IMR-90 (cell line): ENCODE data around the gene PSD2. TPM values are rescaled to one million over a fixed set of nuclear protein-coding genes. Genes with fewer than 3 reads are reported as not detected.

Source experiments
- ATAC-seq: fragments of 200-7000 bp; cut with Tn5 transposase; 2 replicates; pipeline ENCODE4 v1.9.1; 2020; ENCODE audit warnings: low read depth, mild to moderate bottlenecking, moderate library complexity
- BruUV-seq: library from RNA; stranded (reverse); fragments of 400-500 nt; replicated peaks from 2 replicates; lab custom pipeline; 2021; lab: Mats Ljungman, UMichigan
- CTCF ChIA-PET: fragments of 300-600 bp; formaldehyde crosslinking; extraction: SDS; loops from one replicate; lab custom pipeline; 2021; ENCODE audit warnings: antibody characterized with exemption; lab: Yijun Ruan, JAX
- POLR2A ChIA-PET: fragments of 300-600 bp; sonication (Branson Sonifier 250); formaldehyde crosslinking; loops from one replicate; lab custom pipeline; 2022; ENCODE audit warnings: antibody characterized with exemption; ENCODE audit not compliant: unreplicated experiment; lab: Charles Lee
- DNase-seq: peaks from one replicate; pipeline ENCODE4 v3.0.0; 2013
- H2AFZ ChIP-seq: replicated peaks from 2 replicates; pipeline ENCODE3; 2013; ENCODE audit warnings: low read length, mild to moderate bottlenecking; ENCODE audit not compliant: poor library complexity
- H2AK5ac ChIP-seq: 2 replicates; pipeline ENCODE4 v1.6.1; 2013; ENCODE audit warnings: low read depth, low read length, inconsistent platforms
- H2AK9ac ChIP-seq: replicated peaks from 2 replicates; pipeline ENCODE3; 2013; ENCODE audit warnings: mild to moderate bottlenecking, low read depth, low read length, moderate library complexity; ENCODE audit not compliant: poor library complexity
- H2BK120ac ChIP-seq: 2 replicates; pipeline ENCODE4 v1.6.1; 2013; ENCODE audit warnings: low read depth, low read length, inconsistent platforms
- H2BK15ac ChIP-seq: 3 replicates; pipeline ENCODE4 v1.6.1; 2013; ENCODE audit warnings: low read depth, low read length, inconsistent platforms
- H2BK20ac ChIP-seq: 2 replicates; pipeline ENCODE4 v1.6.1; 2013; ENCODE audit warnings: low read depth, mild to moderate bottlenecking, inconsistent platforms, low read length, moderate library complexity
- H2BK5ac ChIP-seq: 2 replicates; pipeline ENCODE4 v1.6.1; 2013; ENCODE audit warnings: mild to moderate bottlenecking, low read depth, low read length, inconsistent platforms; ENCODE audit not compliant: poor library complexity, severe bottlenecking
- H3K14ac ChIP-seq: replicated peaks from 2 replicates; pipeline ENCODE4 v1.6.1; 2013; ENCODE audit warnings: low read depth, low read length, inconsistent platforms
- H3K18ac ChIP-seq: 2 replicates; pipeline ENCODE4 v1.6.1; 2013; ENCODE audit warnings: low read depth, low read length, control low read depth
- H3K23ac ChIP-seq: 2 replicates; pipeline ENCODE4 v1.6.1; 2013; ENCODE audit warnings: low read depth, low read length, inconsistent platforms
- H3K27ac ChIP-seq: 2 replicates; pipeline ENCODE4 v1.5.1; 2013; ENCODE audit warnings: mild to moderate bottlenecking, control low read depth, low read length; ENCODE audit not compliant: insufficient read depth
- H3K27me3 ChIP-seq: 2 replicates; pipeline ENCODE4 v1.6.1; 2013; ENCODE audit warnings: low read length; ENCODE audit not compliant: control insufficient read depth, insufficient read depth
- H3K36me3 ChIP-seq: 2 replicates; pipeline ENCODE4 v1.6.1; 2013; ENCODE audit warnings: low read length, mixed read lengths; ENCODE audit not compliant: control insufficient read depth, insufficient read depth
- H3K4ac ChIP-seq: 2 replicates; pipeline ENCODE4 v1.6.1; 2013; ENCODE audit warnings: low read depth, low read length, inconsistent platforms
- H3K4me1 ChIP-seq: 2 replicates; pipeline ENCODE4 v1.6.1; 2013; ENCODE audit warnings: low read length, mixed read lengths; ENCODE audit not compliant: control insufficient read depth, insufficient read depth
- H3K4me2 ChIP-seq: 2 replicates; pipeline ENCODE4 v1.6.1; 2013; ENCODE audit warnings: low read depth, mild to moderate bottlenecking, control low read depth, low read length, moderate library complexity
- H3K4me3 ChIP-seq: 2 replicates; pipeline ENCODE4 v1.5.1; 2013; ENCODE audit warnings: low read depth, mild to moderate bottlenecking, control low read depth, low read length, moderate library complexity; ENCODE audit not compliant: insufficient read depth
- H3K56ac ChIP-seq: 2 replicates; pipeline ENCODE4 v1.6.1; 2013; ENCODE audit warnings: low read length, inconsistent platforms; ENCODE audit not compliant: insufficient read depth; ENCODE audit errors: extremely low read depth
- H3K79me1 ChIP-seq, 2 experiments: 2 replicates each; pipeline ENCODE4 v1.6.1; 2013; ENCODE audit warnings: low read length in 2 of 2, inconsistent platforms in 1 of 2, low read depth in 1 of 2
- H3K9ac ChIP-seq: 2 replicates; pipeline ENCODE4 v1.6.1; 2013; ENCODE audit warnings: low read depth, low read length, control low read depth
- H3K9me1 ChIP-seq: 2 replicates; pipeline ENCODE4 v1.6.1; 2013; ENCODE audit warnings: low read length, inconsistent platforms; ENCODE audit not compliant: insufficient read depth
- H3K9me3 ChIP-seq: 2 replicates; pipeline ENCODE4 v1.6.1; 2013; ENCODE audit warnings: low read length; ENCODE audit not compliant: control insufficient read depth, insufficient read depth
- H4K20me1 ChIP-seq: 2 replicates; pipeline ENCODE4 v1.6.1; 2013; ENCODE audit warnings: low read length, inconsistent platforms; ENCODE audit not compliant: insufficient read depth
- H4K5ac ChIP-seq: 2 replicates; pipeline ENCODE4 v1.6.1; 2013; ENCODE audit warnings: mild to moderate bottlenecking, low read depth, low read length, control low read depth
- H4K8ac ChIP-seq, 2 experiments: 2 replicates each; pipeline ENCODE4 v1.6.1; 2013; ENCODE audit warnings: low read depth in 2 of 2, low read length in 2 of 2, control low read depth in 1 of 2, inconsistent platforms in 1 of 2
- H4K91ac ChIP-seq: 2 replicates; pipeline ENCODE4 v1.6.1; 2013; ENCODE audit warnings: low read depth, low read length, inconsistent platforms; ENCODE audit not compliant: insufficient read depth
- BHLHE40 ChIP-seq: fragments of 150-350 bp; IDR thresholded peaks from 2 replicates; pipeline ENCODE4 v1.6.1; 2016; ENCODE audit warnings: mild to moderate bottlenecking, low read depth, low read length
- CEBPB ChIP-seq: IDR thresholded peaks from 2 replicates; pipeline ENCODE4 v1.6.1; 2012; ENCODE audit warnings: low read depth, low read length, improper control_type of control experiment
- CHD1 ChIP-seq: IDR thresholded peaks from 2 replicates; pipeline ENCODE4 v1.6.1; 2012; ENCODE audit warnings: low read depth, low read length, improper control_type of control experiment
- FOS ChIP-seq: fragments of 150-350 bp; IDR thresholded peaks from 2 replicates; pipeline ENCODE4 v1.6.1; 2016; ENCODE audit warnings: low read depth, low read length
- MAZ ChIP-seq: IDR thresholded peaks from 2 replicates; pipeline ENCODE4 v1.6.1; 2012; ENCODE audit warnings: low read depth, mild to moderate bottlenecking, low read length, improper control_type of control experiment, moderate library complexity, borderline replicate concordance
- MXI1 ChIP-seq: IDR thresholded peaks from 2 replicates; pipeline ENCODE4 v1.6.1; 2012; ENCODE audit warnings: low read depth, mild to moderate bottlenecking, low read length, moderate library complexity, borderline replicate concordance
- NFE2L2 ChIP-seq: fragments of 150-350 bp; IDR thresholded peaks from 2 replicates; pipeline ENCODE4 v1.6.1; 2016; ENCODE audit warnings: low read depth, mild to moderate bottlenecking, low read length
- POLR2A ChIP-seq: IDR thresholded peaks from 2 replicates; pipeline ENCODE4 v1.6.1; 2012; ENCODE audit warnings: mild to moderate bottlenecking, low read depth, low read length
- RAD21 ChIP-seq: IDR thresholded peaks from 2 replicates; pipeline ENCODE4 v1.6.1; 2012; ENCODE audit warnings: low read length, improper control_type of control experiment
- RCOR1 ChIP-seq: IDR thresholded peaks from 2 replicates; pipeline ENCODE4 v1.6.1; 2012; ENCODE audit warnings: mild to moderate bottlenecking, low read length, improper control_type of control experiment; ENCODE audit not compliant: insufficient replicate concordance
- RFX5 ChIP-seq: IDR thresholded peaks from 2 replicates; pipeline ENCODE4 v1.8.0; 2012; ENCODE audit warnings: low read depth, mild to moderate bottlenecking, low read length, moderate library complexity
- SMC3 ChIP-seq: fragments of 150-350 bp; IDR thresholded peaks from 2 replicates; pipeline ENCODE4 v1.6.1; 2016; ENCODE audit warnings: low read depth, mild to moderate bottlenecking, antibody characterized with exemption, low read length, moderate library complexity
- WGBS, 2 experiments: methylation state at CpG; one replicate each; pipeline versions ENCODE4 v1.1.5 to v1.1.7; 2013; ENCODE audit warnings: missing lambda C conversion rate in 2 of 2; ENCODE audit not compliant: insufficient read length in 1 of 2; ENCODE audit errors: extremely low coverage in 2 of 2; 5-methylcytosine and 5-hydroxymethylcytosine counted together
- dilution Hi-C: fragments of 300-500 bp; cut with HindIII; formaldehyde crosslinking; loops from one replicate; pipeline ENCODE4 v1.14.3; 2018; ENCODE audit warnings: low sequenced_read_pairs; ENCODE audit not compliant: unreplicated experiment
- in situ Hi-C: fragments of 300-500 bp; cut with MboI; formaldehyde crosslinking; loops from 3 replicates; pipeline ENCODE4 v1.14.3; 2019; ENCODE audit warnings: low sequenced_read_pairs, inconsistent platforms, mixed read lengths
- intact Hi-C: fragments of 100-400 bp; cut with micrococcal nuclease; formaldehyde crosslinking; loops from 2 replicates; pipeline ENCODE4 v1.10.0; 2022
- polyA plus RNA-seq, 3 experiments: library from polyadenylated mRNA; depleted of rRNA; stranded (reverse); fragments of >200 nt; gene quantifications; 2 replicates each; pipeline ENCODE4 v1.2.3, GENCODE V29; 2012; ENCODE audit warnings: low replicate concordance in 1 of 3
- total RNA-seq: library from RNA; depleted of rRNA; stranded (reverse); fragments of >200 nt; gene quantifications from 2 replicates; pipeline ENCODE4 v1.2.3, GENCODE V29; 2012
- TF ChIP-seq, protein P1 (sequence below): conservative IDR thresholded peaks from 2 replicates; pipeline ENCODE4 v1.5.1; 2012; ENCODE audit warnings: mild to moderate bottlenecking, low read depth, low read length, improper control_type of control experiment
- TF ChIP-seq, protein P2 (sequence below): fragments of 150-350 bp; IDR thresholded peaks from 2 replicates; pipeline ENCODE4 v1.6.1; 2017; ENCODE audit warnings: mild to moderate bottlenecking, antibody characterized with exemption, low read length, low read depth
- TF ChIP-seq, protein P3 (sequence below): fragments of 150-350 bp; IDR thresholded peaks from 2 replicates; pipeline ENCODE4 v1.6.1; 2016; ENCODE audit warnings: low read depth, mild to moderate bottlenecking, low read length, moderate library complexity, borderline replicate concordance

Gene PSD2
- total and polyA plus RNA-seq, 2 of the 4 experiments (the other 2 are of a cell fraction), result 0.05 TPM; not detected in 1

DNA sequence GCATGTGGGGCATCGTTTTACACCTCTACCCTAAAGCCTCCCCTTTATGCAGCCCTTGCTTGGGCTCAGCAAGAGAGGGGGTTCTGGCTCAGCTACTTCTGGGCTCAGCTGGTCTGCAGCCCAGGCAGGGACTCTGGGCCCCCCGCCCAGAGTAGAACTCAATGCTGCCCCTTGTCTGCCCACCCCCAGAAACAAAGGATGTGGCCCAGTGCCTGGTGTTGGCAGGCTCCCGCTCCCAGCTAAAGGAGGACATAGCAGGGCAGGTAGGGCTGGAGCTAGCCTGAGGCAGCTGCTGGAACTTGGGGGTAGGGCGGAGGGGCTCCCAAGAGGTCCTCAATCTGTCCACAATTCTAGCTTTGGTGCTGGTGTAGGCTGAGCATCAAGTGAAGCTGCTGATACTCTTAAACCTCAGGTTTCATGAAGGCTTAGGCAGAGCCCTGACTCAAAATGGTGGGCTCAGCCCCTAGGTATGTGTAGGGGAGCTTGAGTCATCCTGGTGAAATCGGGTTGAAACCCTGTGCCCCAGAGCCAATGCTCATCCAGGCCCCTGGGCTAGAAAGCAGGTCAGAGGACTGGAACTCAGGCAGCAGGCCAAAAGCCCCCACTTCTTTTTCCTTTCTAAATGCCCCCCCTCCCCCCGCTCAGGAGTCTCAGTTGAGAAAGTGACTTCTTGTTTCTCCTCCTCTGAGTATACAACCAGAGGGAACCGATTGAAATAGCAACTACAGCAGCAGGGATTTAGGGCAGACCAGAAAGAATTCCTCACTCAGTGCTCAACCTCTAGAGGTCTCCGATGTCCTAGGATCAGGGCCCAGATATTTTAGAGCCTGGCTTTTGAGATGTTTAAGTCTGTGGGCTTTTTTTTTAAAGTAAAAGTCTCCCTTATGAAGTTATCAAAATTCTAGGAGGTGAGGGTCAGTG is 11.4 kb downstream of the PSD2 start:
- no TSS peak for BruUV-seq
- Histone ChIP-seq H2AK9ac (no peak overlapping the region), H2AFZ (no peak overlapping the region), H3K56ac (no peak overlapping the region), H2BK5ac (no peak overlapping the region), H3K36me3 (no peaks in the 10 kb centered on the region), H3K79me1 (no peaks in the 10 kb centered on the region), H4K8ac (no peak overlapping the region), H3K9ac (no peak overlapping the region), H3K4me2 (no peak overlapping the region), H3K23ac (no peak overlapping the region), H3K4ac (no peak overlapping the region), H3K27me3 (peaks cover 43% of the 10 kb centered on the region), H4K91ac (no peak overlapping the region), H3K4me1 (no peaks in the 10 kb centered on the region), H3K9me3 (no peaks in the 10 kb centered on the region), H3K14ac (no peak overlapping the region), H2AK5ac (no peak overlapping the region), H3K4me3 (no peak overlapping the region), H2BK20ac (no peak overlapping the region), H2BK120ac (no peak overlapping the region), H4K20me1 (no peaks in the 10 kb centered on the region), H4K5ac (no peak overlapping the region), H3K27ac (no peak overlapping the region), H3K18ac (no peak overlapping the region), H2BK15ac (no peak overlapping the region), H3K9me1 (peaks cover 2% of the 10 kb centered on the region; the same call in 1 of the 2 replicates)
- dilution Hi-C loops (no loop called here), in situ Hi-C loops (no loop called here), intact Hi-C loops (loop anchor here (5.0 kb wide), 1 partner anchor 35 kb away; no protein-coding TSS in a partner anchor)
- CTCF ChIA-PET, result no interaction called here
- TF ChIP-seq POLR2A, result no peak
- no peak for TF ChIP-seq CHD1
- no peak for TF ChIP-seq BHLHE40
- TF ChIP-seq SMC3, result no peak
- no peak for TF ChIP-seq FOS
- no peak for TF ChIP-seq RFX5
- TF ChIP-seq, protein P1, sequence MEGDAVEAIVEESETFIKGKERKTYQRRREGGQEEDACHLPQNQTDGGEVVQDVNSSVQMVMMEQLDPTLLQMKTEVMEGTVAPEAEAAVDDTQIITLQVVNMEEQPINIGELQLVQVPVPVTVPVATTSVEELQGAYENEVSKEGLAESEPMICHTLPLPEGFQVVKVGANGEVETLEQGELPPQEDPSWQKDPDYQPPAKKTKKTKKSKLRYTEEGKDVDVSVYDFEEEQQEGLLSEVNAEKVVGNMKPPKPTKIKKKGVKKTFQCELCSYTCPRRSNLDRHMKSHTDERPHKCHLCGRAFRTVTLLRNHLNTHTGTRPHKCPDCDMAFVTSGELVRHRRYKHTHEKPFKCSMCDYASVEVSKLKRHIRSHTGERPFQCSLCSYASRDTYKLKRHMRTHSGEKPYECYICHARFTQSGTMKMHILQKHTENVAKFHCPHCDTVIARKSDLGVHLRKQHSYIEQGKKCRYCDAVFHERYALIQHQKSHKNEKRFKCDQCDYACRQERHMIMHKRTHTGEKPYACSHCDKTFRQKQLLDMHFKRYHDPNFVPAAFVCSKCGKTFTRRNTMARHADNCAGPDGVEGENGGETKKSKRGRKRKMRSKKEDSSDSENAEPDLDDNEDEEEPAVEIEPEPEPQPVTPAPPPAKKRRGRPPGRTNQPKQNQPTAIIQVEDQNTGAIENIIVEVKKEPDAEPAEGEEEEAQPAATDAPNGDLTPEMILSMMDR, result no peak
- TF ChIP-seq MAZ, result no peak
- TF ChIP-seq, protein P2, sequence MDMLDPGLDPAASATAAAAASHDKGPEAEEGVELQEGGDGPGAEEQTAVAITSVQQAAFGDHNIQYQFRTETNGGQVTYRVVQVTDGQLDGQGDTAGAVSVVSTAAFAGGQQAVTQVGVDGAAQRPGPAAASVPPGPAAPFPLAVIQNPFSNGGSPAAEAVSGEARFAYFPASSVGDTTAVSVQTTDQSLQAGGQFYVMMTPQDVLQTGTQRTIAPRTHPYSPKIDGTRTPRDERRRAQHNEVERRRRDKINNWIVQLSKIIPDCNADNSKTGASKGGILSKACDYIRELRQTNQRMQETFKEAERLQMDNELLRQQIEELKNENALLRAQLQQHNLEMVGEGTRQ, result no peak
- no peak for TF ChIP-seq RAD21
- TF ChIP-seq MXI1, result no peak
- no peak for TF ChIP-seq NFE2L2
- TF ChIP-seq RCOR1, result no peak
- TF ChIP-seq, protein P3, sequence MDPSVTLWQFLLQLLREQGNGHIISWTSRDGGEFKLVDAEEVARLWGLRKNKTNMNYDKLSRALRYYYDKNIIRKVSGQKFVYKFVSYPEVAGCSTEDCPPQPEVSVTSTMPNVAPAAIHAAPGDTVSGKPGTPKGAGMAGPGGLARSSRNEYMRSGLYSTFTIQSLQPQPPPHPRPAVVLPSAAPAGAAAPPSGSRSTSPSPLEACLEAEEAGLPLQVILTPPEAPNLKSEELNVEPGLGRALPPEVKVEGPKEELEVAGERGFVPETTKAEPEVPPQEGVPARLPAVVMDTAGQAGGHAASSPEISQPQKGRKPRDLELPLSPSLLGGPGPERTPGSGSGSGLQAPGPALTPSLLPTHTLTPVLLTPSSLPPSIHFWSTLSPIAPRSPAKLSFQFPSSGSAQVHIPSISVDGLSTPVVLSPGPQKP, result no peak
- TF ChIP-seq CEBPB, result no peak
- POLR2A ChIA-PET, result no interaction called here
- DNase-seq (no peak), ATAC-seq (no peak)
- no CpG with 5 or more reads among the region's 8 CpGs for WGBS, 2 experiments
